ENCODE results near the gene DPP4.

DPP4 gene

DNA sequence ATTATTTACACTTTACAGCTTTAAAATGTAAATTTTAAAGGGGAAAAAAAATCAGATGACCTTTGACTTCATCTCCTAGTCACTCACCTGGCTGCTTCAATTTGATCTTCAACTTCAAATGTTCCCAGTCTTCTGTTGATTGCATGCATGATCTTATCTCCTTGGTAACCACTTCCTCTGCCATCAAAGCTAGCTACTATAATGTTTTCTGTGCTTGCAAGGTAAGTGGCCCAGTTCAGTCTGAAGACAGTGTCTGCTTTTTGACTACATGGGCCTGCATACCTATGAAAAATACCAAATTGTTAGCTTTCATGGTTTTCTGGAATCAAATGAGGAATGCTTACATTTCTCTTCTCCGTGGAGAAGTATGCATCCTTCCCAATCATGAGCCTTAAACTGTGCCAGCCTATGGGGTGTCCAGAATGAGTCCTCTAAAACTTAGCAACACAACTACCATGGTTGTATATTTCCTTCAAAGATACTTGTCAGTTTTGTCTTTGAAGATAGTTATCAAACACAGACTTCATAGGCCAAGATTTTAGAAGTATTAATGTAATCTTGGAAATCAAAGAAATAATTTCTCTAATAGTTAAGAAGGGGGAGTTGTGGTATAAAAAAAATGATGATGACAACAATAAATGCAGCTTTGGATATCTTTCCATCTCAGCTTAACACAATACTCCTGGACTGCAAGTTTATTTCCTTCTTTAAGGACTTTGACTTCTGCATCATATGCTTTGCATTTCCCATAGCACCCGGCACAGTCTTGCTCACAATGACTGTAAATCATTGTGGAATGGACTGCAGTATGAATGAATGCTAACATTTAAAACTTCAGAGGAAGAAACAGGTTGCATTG is 62.1 kb downstream of the DPP4 start:
- H3K36me3 ChIP-seq (ENCODE audit: control insufficient read depth in 2 of 2, insufficient read depth in 1 of 2, low read length in 2 of 2), result no peaks in the 10 kb centered on the region
- ChIA-PET POLR2A (no interaction called here), CTCF (no interaction called here)
- no peaks in the 10 kb centered on the region for H3K9me3 ChIP-seq (ENCODE audit: control insufficient read depth, insufficient read depth, low read depth, low read length)
- no peak overlapping the region for H3K4me3 ChIP-seq (ENCODE audit: low read depth, low read length)
- H3K4me1 ChIP-seq (ENCODE audit: control insufficient read depth, insufficient read depth, low read length), result no peaks in the 10 kb centered on the region
- no peak overlapping the region for H3K27ac ChIP-seq (ENCODE audit: extremely low read depth, low read depth, low read length)
- TF ChIP-seq ZNF19 (tag by site-specific recombination; IDR thresholded peaks at IDR 0.05; ENCODE audit: low read depth) (no peak), WT1 (tag by site-specific recombination; IDR thresholded peaks at IDR 0.05) (no peak), ZNF292 (tag by site-specific recombination; IDR thresholded peaks at IDR 0.05; ENCODE audit: borderline replicate concordance, low read depth) (no peak), SP2 (tag by site-specific recombination; IDR thresholded peaks at IDR 0.05) (no peak), REPIN1 (tag by site-specific recombination; IDR thresholded peaks at IDR 0.05; ENCODE audit: low read depth) (no peak), SCRT1 (tag by site-specific recombination; IDR thresholded peaks at IDR 0.05; ENCODE audit: borderline replicate concordance) (no peak), ZNF626 (tag by site-specific recombination; IDR thresholded peaks at IDR 0.05) (no peak), KLF8 (tag by site-specific recombination; IDR thresholded peaks at IDR 0.05) (no peak), ZBTB17 (tag by site-specific recombination; IDR thresholded peaks at IDR 0.05) (no peak), ZNF133 (tag by site-specific recombination; IDR thresholded peaks at IDR 0.05) (no peak), ZNF600 (tag by site-specific recombination; IDR thresholded peaks at IDR 0.05) (no peak), HOXA7 (CRISPR knock-in tag; IDR thresholded peaks at IDR 0.05; ENCODE audit: borderline replicate concordance) (no peak), ZNF654 (tag by site-specific recombination; IDR thresholded peaks at IDR 0.05; ENCODE audit: low read depth) (no peak), ZNF670 (tag by site-specific recombination; IDR thresholded peaks at IDR 0.05; ENCODE audit: low read depth) (no peak), ZBTB48 (tag by site-specific recombination; IDR thresholded peaks at IDR 0.05) (no peak)
- TF ChIP-seq, protein P1, sequence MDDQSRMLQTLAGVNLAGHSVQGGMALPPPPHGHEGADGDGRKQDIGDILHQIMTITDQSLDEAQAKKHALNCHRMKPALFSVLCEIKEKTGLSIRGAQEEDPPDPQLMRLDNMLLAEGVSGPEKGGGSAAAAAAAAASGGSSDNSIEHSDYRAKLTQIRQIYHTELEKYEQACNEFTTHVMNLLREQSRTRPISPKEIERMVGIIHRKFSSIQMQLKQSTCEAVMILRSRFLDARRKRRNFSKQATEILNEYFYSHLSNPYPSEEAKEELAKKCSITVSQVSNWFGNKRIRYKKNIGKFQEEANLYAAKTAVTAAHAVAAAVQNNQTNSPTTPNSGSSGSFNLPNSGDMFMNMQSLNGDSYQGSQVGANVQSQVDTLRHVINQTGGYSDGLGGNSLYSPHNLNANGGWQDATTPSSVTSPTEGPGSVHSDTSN (CRISPR knock-in tag; IDR thresholded peaks at IDR 0.05), result no peak
- TF ChIP-seq, protein P2, sequence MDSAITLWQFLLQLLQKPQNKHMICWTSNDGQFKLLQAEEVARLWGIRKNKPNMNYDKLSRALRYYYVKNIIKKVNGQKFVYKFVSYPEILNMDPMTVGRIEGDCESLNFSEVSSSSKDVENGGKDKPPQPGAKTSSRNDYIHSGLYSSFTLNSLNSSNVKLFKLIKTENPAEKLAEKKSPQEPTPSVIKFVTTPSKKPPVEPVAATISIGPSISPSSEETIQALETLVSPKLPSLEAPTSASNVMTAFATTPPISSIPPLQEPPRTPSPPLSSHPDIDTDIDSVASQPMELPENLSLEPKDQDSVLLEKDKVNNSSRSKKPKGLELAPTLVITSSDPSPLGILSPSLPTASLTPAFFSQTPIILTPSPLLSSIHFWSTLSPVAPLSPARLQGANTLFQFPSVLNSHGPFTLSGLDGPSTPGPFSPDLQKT (IDR thresholded peaks at IDR 0.05; ENCODE audit: borderline replicate concordance, low read depth, low read length), result no peak
- TF ChIP-seq, protein P3, sequence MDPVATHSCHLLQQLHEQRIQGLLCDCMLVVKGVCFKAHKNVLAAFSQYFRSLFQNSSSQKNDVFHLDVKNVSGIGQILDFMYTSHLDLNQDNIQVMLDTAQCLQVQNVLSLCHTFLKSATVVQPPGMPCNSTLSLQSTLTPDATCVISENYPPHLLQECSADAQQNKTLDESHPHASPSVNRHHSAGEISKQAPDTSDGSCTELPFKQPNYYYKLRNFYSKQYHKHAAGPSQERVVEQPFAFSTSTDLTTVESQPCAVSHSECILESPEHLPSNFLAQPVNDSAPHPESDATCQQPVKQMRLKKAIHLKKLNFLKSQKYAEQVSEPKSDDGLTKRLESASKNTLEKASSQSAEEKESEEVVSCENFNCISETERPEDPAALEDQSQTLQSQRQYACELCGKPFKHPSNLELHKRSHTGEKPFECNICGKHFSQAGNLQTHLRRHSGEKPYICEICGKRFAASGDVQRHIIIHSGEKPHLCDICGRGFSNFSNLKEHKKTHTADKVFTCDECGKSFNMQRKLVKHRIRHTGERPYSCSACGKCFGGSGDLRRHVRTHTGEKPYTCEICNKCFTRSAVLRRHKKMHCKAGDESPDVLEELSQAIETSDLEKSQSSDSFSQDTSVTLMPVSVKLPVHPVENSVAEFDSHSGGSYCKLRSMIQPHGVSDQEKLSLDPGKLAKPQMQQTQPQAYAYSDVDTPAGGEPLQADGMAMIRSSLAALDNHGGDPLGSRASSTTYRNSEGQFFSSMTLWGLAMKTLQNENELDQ (tag by site-specific recombination; IDR thresholded peaks at IDR 0.05; ENCODE audit: low read depth), result no peak
- TF ChIP-seq, protein P4, sequence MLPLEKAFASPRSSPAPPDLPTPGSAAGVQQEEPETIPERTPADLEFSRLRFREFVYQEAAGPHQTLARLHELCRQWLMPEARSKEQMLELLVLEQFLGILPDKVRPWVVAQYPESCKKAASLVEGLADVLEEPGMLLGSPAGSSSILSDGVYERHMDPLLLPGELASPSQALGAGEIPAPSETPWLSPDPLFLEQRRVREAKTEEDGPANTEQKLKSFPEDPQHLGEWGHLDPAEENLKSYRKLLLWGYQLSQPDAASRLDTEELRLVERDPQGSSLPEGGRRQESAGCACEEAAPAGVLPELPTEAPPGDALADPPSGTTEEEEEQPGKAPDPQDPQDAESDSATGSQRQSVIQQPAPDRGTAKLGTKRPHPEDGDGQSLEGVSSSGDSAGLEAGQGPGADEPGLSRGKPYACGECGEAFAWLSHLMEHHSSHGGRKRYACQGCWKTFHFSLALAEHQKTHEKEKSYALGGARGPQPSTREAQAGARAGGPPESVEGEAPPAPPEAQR (tag by site-specific recombination; IDR thresholded peaks at IDR 0.05), result no peak

DNA sequence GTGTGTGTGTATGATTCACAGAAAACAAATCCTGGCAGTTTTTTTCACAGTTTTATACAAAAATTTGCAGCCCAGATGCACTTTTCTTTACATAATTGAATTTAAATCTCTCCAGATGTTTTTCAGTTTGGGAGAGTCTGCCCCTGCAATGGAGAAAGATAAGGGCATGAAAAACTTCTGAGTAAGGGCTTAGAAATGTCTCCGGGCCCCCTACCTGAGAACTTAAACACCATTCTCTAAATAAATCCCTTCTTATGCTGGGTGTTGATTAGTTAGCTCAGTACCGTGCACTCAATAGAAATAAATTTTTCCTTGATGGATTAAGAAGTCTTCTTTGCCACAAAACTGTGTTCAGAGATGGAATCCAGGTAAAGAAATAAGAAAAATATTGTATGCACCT is 64.5 kb downstream of the DPP4 start:
- Histone ChIP-seq H3K9me3 (ENCODE audit: control insufficient read depth, insufficient read depth, low read depth, low read length) (no peaks in the 10 kb centered on the region), H3K4me3 (ENCODE audit: low read depth, low read length) (no peak overlapping the region), H3K27ac (ENCODE audit: extremely low read depth, low read depth, low read length) (no peak overlapping the region), H3K36me3 (ENCODE audit: control insufficient read depth in 2 of 2, insufficient read depth in 1 of 2, low read length in 2 of 2) (no peaks in the 10 kb centered on the region), H3K4me1 (ENCODE audit: control insufficient read depth, insufficient read depth, low read length) (no peaks in the 10 kb centered on the region)
- POLR2A ChIA-PET, result no interaction called here
- CTCF ChIA-PET, result no interaction called here
- TF ChIP-seq ZNF521 (tag by site-specific recombination; IDR thresholded peaks at IDR 0.05), result no peak
- TF ChIP-seq ZNF510 (tag by site-specific recombination; IDR thresholded peaks at IDR 0.05; ENCODE audit: insufficient replicate concordance), result no peak
- TF ChIP-seq, protein P5, sequence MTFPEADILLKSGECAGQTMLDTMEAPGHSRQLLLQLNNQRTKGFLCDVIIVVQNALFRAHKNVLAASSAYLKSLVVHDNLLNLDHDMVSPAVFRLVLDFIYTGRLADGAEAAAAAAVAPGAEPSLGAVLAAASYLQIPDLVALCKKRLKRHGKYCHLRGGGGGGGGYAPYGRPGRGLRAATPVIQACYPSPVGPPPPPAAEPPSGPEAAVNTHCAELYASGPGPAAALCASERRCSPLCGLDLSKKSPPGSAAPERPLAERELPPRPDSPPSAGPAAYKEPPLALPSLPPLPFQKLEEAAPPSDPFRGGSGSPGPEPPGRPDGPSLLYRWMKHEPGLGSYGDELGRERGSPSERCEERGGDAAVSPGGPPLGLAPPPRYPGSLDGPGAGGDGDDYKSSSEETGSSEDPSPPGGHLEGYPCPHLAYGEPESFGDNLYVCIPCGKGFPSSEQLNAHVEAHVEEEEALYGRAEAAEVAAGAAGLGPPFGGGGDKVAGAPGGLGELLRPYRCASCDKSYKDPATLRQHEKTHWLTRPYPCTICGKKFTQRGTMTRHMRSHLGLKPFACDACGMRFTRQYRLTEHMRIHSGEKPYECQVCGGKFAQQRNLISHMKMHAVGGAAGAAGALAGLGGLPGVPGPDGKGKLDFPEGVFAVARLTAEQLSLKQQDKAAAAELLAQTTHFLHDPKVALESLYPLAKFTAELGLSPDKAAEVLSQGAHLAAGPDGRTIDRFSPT (tag by site-specific recombination; IDR thresholded peaks at IDR 0.05), result no peak
- TF ChIP-seq, protein P6, sequence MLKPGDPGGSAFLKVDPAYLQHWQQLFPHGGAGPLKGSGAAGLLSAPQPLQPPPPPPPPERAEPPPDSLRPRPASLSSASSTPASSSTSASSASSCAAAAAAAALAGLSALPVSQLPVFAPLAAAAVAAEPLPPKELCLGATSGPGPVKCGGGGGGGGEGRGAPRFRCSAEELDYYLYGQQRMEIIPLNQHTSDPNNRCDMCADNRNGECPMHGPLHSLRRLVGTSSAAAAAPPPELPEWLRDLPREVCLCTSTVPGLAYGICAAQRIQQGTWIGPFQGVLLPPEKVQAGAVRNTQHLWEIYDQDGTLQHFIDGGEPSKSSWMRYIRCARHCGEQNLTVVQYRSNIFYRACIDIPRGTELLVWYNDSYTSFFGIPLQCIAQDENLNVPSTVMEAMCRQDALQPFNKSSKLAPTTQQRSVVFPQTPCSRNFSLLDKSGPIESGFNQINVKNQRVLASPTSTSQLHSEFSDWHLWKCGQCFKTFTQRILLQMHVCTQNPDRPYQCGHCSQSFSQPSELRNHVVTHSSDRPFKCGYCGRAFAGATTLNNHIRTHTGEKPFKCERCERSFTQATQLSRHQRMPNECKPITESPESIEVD (tag by site-specific recombination; IDR thresholded peaks at IDR 0.05), result no peak
- TF ChIP-seq ZNF626 (tag by site-specific recombination; IDR thresholded peaks at IDR 0.05), result no peak
- no peak for TF ChIP-seq ZNF549 (tag by site-specific recombination; IDR thresholded peaks at IDR 0.05)
- TF ChIP-seq ZNF146 (tag by site-specific recombination; IDR thresholded peaks at IDR 0.05), result no peak

Data from HEK293 (cell line).